HepG2 (cell line): ENCODE results near the gene TXNDC11. TPM values are rescaled to one million over a fixed set of nuclear protein-coding genes. Genes with fewer than 3 reads are reported as not detected.
A peak's percentile ranks its signal among the peaks of the same experiment; 100 is the strongest.

Experiments
- CC2D1A ChIP-seq: sonication (generic); formaldehyde crosslinking; IDR thresholded peaks from 2 replicates; pipeline ENCODE4 v1.8.1; 2023; ENCODE audit warnings: mild to moderate bottlenecking, missing genetic modification reagents
- ELF4 ChIP-seq: sonication (generic); formaldehyde crosslinking; IDR thresholded peaks from 2 replicates; pipeline ENCODE4 v1.5.0; 2020; ENCODE audit warnings: missing genetic modification reagents, mild to moderate bottlenecking, moderate library complexity, borderline replicate concordance
- FOXA3 ChIP-seq: IDR thresholded peaks from 2 replicates; pipeline ENCODE4 v1.6.1; 2016; ENCODE audit warnings: missing genetic modification reagents, missing compliant biosample characterization
- NR2F1 ChIP-seq, 2 experiments: fragments of 450-650 bp in 1 of 2; formaldehyde crosslinking in 1 of 2; IDR thresholded peaks; 2 replicates each; pipeline versions ENCODE4 v1.5.0 to v1.6.1; 2016 to 2020; ENCODE audit warnings: mild to moderate bottlenecking in 1 of 2, missing compliant biosample characterization in 1 of 2, missing genetic modification reagents in 1 of 2, moderate library complexity in 1 of 2
- PCBP1 ChIP-seq: fragments of 200-400 bp; formaldehyde crosslinking; IDR thresholded peaks from 2 replicates; pipeline ENCODE4 v1.6.1; 2017; ENCODE audit warnings: mild to moderate bottlenecking, low read depth, low read length, borderline replicate concordance
- PPARG ChIP-seq: conservative IDR thresholded peaks from 2 replicates; pipeline ENCODE4 v1.6.1; 2016; ENCODE audit warnings: missing biosample characterization, missing genetic modification reagents
- RFXANK ChIP-seq: IDR thresholded peaks from 2 replicates; pipeline ENCODE4 v1.6.1; 2016
- RFXAP ChIP-seq: sonication (generic); formaldehyde crosslinking; IDR thresholded peaks from 2 replicates; pipeline ENCODE4 v1.4.0; 2020; ENCODE audit warnings: missing genetic modification reagents, borderline replicate concordance
- RORA ChIP-seq: sonication (generic); formaldehyde crosslinking; IDR thresholded peaks from 2 replicates; pipeline ENCODE4 v1.5.0; 2020; ENCODE audit warnings: mild to moderate bottlenecking, missing genetic modification reagents, moderate library complexity
- SMYD3 ChIP-seq: sonication (generic); formaldehyde crosslinking; IDR thresholded peaks from 2 replicates; pipeline ENCODE4 v1.8.1; 2023; ENCODE audit warnings: mild to moderate bottlenecking, missing genetic modification reagents
- WIZ ChIP-seq: sonication (generic); formaldehyde crosslinking; IDR thresholded peaks from 2 replicates; pipeline ENCODE4 v1.5.1; 2020; ENCODE audit warnings: mild to moderate bottlenecking, missing genetic modification reagents
- ZFP37 ChIP-seq: sonication (generic); formaldehyde crosslinking; IDR thresholded peaks from 2 replicates; pipeline ENCODE4 v1.4.0; 2020; ENCODE audit warnings: missing genetic modification reagents, borderline replicate concordance
- ZNF564 ChIP-seq: sonication (generic); formaldehyde crosslinking; IDR thresholded peaks from 2 replicates; pipeline ENCODE4 v1.8.1; 2023; ENCODE audit warnings: mild to moderate bottlenecking, missing genetic modification reagents
- ZNF607 ChIP-seq: sonication (generic); formaldehyde crosslinking; IDR thresholded peaks from 2 replicates; pipeline ENCODE4 v1.5.1; 2020; ENCODE audit warnings: missing genetic modification reagents, mild to moderate bottlenecking, borderline replicate concordance
- ZNF615 ChIP-seq: sonication (generic); formaldehyde crosslinking; IDR thresholded peaks from 2 replicates; pipeline ENCODE4 v1.5.0; 2020; ENCODE audit warnings: mild to moderate bottlenecking, missing genetic modification reagents, borderline replicate concordance
- ZNF737 ChIP-seq: sonication (generic); formaldehyde crosslinking; IDR thresholded peaks from 2 replicates; pipeline ENCODE4 v1.5.0; 2020; ENCODE audit warnings: missing genetic modification reagents, mild to moderate bottlenecking, borderline replicate concordance
- ZNF746 ChIP-seq: sonication (generic); formaldehyde crosslinking; IDR thresholded peaks from 2 replicates; pipeline ENCODE4 v1.8.0; 2022; ENCODE audit warnings: mild to moderate bottlenecking, missing genetic modification reagents
- ZNF766 ChIP-seq: sonication (generic); formaldehyde crosslinking; IDR thresholded peaks from 2 replicates; pipeline ENCODE4 v1.5.0; 2020; ENCODE audit warnings: missing genetic modification reagents, borderline replicate concordance
- ZNF792 ChIP-seq: IDR thresholded peaks from 2 replicates; pipeline ENCODE4 v1.6.1; 2016
- ZSCAN31 ChIP-seq: sonication (generic); formaldehyde crosslinking; IDR thresholded peaks from 2 replicates; pipeline ENCODE4 v1.5.0; 2020; ENCODE audit warnings: low read depth, mild to moderate bottlenecking, missing genetic modification reagents
- polyA plus RNA-seq, 8 experiments: library from polyadenylated mRNA; depleted of rRNA in 3 of 8; stranded (reverse) in 7 of 8; unstranded in 1 of 8; fragments of >200 nt; fragmentation: Illumina TruSeq in 4 of 8; extraction: Trizol in 4 of 8; gene quantifications; 2 replicates each; pipeline versions ENCODE4 v1.2.1 to v1.2.3, GENCODE V29; 2011 to 2016; ENCODE audit warnings: low read depth in 4 of 8, missing spikeins in 1 of 8, mixed read lengths in 1 of 8; ENCODE audit not compliant: insufficient read depth in 1 of 8
- total RNA-seq, 5 experiments: library from RNA; depleted of rRNA; stranded (reverse); fragments of >200 nt; fragmentation: Illumina TruSeq; extraction: Trizol; gene quantifications; 2 replicates each; pipeline ENCODE4 v1.2.3, GENCODE V29; 2016; ENCODE audit warnings: low read depth in 1 of 5
- TF ChIP-seq, protein P1 (sequence below): sonication (generic); formaldehyde crosslinking; IDR thresholded peaks from 2 replicates; pipeline ENCODE4 v1.4.0; 2020; ENCODE audit warnings: missing genetic modification reagents
- TF ChIP-seq, protein P2 (sequence below): sonication (generic); formaldehyde crosslinking; IDR thresholded peaks from 2 replicates; pipeline ENCODE4 v1.4.0; 2020; ENCODE audit warnings: missing genetic modification reagents
- TF ChIP-seq, protein P3 (sequence below): sonication (generic); formaldehyde crosslinking; IDR thresholded peaks from 2 replicates; pipeline ENCODE4 v1.8.1; 2022; ENCODE audit warnings: low read depth, mild to moderate bottlenecking, missing genetic modification reagents
- TF ChIP-seq, protein P4 (sequence below): sonication (generic); formaldehyde crosslinking; IDR thresholded peaks from 2 replicates; pipeline ENCODE4 v1.4.0; 2020; ENCODE audit warnings: mild to moderate bottlenecking, missing genetic modification reagents, borderline replicate concordance

Gene TXNDC11
- total and polyA plus RNA-seq, 2 of the 13 experiments (the other 11 are each of a cell fraction or from before 2014, with no cell fraction given) = 74.9 to 123 TPM

DNA sequence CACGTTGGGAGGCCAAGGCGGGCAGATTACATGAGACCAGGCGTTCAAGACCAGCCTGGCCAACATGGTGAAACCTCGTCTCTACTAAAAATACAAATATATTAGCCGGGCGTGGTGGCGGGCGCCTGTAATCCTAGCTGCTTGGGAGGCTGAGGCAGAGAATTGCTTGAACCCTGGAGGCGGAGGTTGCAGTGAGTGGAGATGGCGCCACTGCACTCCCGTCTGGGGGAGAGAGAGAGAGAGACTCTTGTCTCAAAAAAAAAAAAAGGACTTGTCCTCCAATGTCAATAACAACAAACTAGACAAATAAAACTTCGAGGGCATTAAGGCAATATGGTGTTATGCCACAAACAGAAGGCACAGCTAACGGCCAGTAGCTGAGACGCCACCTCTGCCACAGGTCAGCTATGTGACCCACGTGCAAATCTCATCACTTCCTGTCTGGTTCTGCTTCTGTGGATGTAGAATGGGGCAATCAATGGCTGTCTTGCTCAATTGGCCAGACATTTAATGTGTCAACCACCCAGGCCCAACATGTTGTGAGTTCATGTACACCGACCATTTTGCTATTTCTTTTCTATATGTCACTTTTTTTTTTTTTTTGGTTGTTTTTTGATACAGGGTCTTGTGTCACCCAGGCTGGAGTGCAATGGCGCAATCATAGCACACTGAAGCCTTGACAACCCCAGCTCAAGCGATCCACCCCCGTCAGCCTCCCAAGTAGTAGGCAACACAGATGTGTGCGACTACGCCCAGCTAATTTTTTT is 834 bp upstream of the TXNDC11 start (continued):
- TF ChIP-seq, protein P1, sequence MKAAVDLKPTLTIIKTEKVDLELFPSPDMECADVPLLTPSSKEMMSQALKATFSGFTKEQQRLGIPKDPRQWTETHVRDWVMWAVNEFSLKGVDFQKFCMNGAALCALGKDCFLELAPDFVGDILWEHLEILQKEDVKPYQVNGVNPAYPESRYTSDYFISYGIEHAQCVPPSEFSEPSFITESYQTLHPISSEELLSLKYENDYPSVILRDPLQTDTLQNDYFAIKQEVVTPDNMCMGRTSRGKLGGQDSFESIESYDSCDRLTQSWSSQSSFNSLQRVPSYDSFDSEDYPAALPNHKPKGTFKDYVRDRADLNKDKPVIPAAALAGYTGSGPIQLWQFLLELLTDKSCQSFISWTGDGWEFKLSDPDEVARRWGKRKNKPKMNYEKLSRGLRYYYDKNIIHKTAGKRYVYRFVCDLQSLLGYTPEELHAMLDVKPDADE = peak; percentile 68; the same call in 1 of the 2 replicates
- TF ChIP-seq, protein P2, sequence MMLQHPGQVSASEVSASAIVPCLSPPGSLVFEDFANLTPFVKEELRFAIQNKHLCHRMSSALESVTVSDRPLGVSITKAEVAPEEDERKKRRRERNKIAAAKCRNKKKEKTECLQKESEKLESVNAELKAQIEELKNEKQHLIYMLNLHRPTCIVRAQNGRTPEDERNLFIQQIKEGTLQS (CRISPR knock-in tag) = peak; percentile 56; the same call in 1 of the 2 replicates
- TF ChIP-seq FOXA3 = peak; percentile 84
- TF ChIP-seq PPARG (CRISPR knock-in tag) = peak; percentile 71
- 0 out of 2 replicates have a peak, but pooled peaks have one; percentile 67 for TF ChIP-seq ZNF607 (CRISPR knock-in tag)
- no peak for TF ChIP-seq PCBP1
- TF ChIP-seq RFXANK (CRISPR knock-in tag) = no peak
- peak; percentile 33; the same call in 1 of the 2 replicates for TF ChIP-seq ZNF564
- no peak for TF ChIP-seq WIZ (CRISPR knock-in tag)
- TF ChIP-seq SMYD3 = no peak
- TF ChIP-seq RFXAP (CRISPR knock-in tag) = 0 out of 2 replicates have a peak, but pooled peaks have one; percentile 68
- TF ChIP-seq RORA = peak; percentile 82; the same call in 1 of the 2 replicates
- TF ChIP-seq ZNF615 (CRISPR knock-in tag) = 0 out of 2 replicates have a peak, but pooled peaks have one; percentile 71
- TF ChIP-seq, protein P3, sequence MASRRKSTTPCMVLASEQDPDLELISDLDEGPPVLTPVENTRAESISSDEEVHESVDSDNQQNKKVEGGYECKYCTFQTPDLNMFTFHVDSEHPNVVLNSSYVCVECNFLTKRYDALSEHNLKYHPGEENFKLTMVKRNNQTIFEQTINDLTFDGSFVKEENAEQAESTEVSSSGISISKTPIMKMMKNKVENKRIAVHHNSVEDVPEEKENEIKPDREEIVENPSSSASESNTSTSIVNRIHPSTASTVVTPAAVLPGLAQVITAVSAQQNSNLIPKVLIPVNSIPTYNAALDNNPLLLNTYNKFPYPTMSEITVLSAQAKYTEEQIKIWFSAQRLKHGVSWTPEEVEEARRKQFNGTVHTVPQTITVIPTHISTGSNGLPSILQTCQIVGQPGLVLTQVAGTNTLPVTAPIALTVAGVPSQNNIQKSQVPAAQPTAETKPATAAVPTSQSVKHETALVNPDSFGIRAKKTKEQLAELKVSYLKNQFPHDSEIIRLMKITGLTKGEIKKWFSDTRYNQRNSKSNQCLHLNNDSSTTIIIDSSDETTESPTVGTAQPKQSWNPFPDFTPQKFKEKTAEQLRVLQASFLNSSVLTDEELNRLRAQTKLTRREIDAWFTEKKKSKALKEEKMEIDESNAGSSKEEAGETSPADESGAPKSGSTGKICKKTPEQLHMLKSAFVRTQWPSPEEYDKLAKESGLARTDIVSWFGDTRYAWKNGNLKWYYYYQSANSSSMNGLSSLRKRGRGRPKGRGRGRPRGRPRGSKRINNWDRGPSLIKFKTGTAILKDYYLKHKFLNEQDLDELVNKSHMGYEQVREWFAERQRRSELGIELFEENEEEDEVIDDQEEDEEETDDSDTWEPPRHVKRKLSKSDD (CRISPR knock-in tag) = peak; percentile 37; the same call in 1 of the 2 replicates
- no peak for TF ChIP-seq CC2D1A (CRISPR knock-in tag)
- peak; percentile 19; the same call in 1 of the 2 replicates for TF ChIP-seq ZSCAN31 (CRISPR knock-in tag)
- TF ChIP-seq, protein P4, sequence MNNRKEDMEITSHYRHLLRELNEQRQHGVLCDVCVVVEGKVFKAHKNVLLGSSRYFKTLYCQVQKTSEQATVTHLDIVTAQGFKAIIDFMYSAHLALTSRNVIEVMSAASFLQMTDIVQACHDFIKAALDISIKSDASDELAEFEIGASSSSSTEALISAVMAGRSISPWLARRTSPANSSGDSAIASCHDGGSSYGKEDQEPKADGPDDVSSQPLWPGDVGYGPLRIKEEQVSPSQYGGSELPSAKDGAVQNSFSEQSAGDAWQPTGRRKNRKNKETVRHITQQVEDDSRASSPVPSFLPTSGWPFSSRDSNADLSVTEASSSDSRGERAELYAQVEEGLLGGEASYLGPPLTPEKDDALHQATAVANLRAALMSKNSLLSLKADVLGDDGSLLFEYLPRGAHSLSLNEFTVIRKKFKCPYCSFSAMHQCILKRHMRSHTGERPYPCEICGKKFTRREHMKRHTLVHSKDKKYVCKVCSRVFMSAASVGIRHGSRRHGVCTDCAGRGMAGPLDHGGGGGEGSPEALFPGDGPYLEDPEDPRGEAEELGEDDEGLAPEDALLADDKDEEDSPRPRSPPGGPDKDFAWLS (CRISPR knock-in tag) = no peak
- TF ChIP-seq NR2F1 (CRISPR knock-in tag; IDR thresholded peaks at IDR 0.05) = peak; percentile 84 to 89
- TF ChIP-seq ZNF737 = peak; percentile 51; the same call in 1 of the 2 replicates
- no peak; the same call in 1 of the 2 replicates for TF ChIP-seq ZNF746 (CRISPR knock-in tag)
- TF ChIP-seq ZNF766 (CRISPR knock-in tag) = 0 out of 2 replicates have a peak, but pooled peaks have one; percentile 36
- TF ChIP-seq ELF4 (CRISPR knock-in tag) = peak; percentile 67; the same call in 1 of the 2 replicates
- peak; percentile 8; the same call in 1 of the 2 replicates for TF ChIP-seq ZFP37 (CRISPR knock-in tag)
- peak; percentile 75 for TF ChIP-seq ZNF792 (CRISPR knock-in tag)
